NB4 (cell line): ENCODE results near the gene CTNNA3.

ENCODE experiments used
- CTCF ChIP-seq: IDR thresholded peaks from one replicate; pipeline ENCODE4 v1.5.1; 2012; ENCODE audit warnings: low read depth, low read length
- MYC ChIP-seq: IDR thresholded peaks from 2 replicates; pipeline ENCODE4 v1.6.1; 2011; ENCODE audit warnings: low read depth, low read length
- POLR2A ChIP-seq: IDR thresholded peaks from 2 replicates; pipeline ENCODE4 v1.6.1; 2011; ENCODE audit warnings: mild to moderate bottlenecking; ENCODE audit not compliant: insufficient read length; ENCODE audit errors: extremely low read depth
- TF ChIP-seq, protein P1 (sequence below): IDR thresholded peaks from 2 replicates; pipeline ENCODE4 v1.6.1; 2011; ENCODE audit warnings: low read depth, low read length

- TF ChIP-seq, protein P1, sequence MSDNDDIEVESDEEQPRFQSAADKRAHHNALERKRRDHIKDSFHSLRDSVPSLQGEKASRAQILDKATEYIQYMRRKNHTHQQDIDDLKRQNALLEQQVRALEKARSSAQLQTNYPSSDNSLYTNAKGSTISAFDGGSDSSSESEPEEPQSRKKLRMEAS: no peak
- TF ChIP-seq CTCF (no peak), MYC (no peak), POLR2A (no peak)
These were observed 433.3 kb downstream of the CTNNA3 start for GRCh38 chr10:67262675-67263074.
